SK-N-MC (cell line): Measurements from ENCODE around the gene RAET1E.

Source experiments
- EZH2 ChIP-seq: fragments of 200-600 bp; sonication (generic); IDR thresholded peaks from one replicate; pipeline ENCODE4 v1.6.1; 2017; ENCODE audit warnings: antibody characterized with exemption
- POLR2AphosphoS5 ChIP-seq: IDR thresholded peaks from 2 replicates; pipeline ENCODE4 v1.6.1; 2012; ENCODE audit warnings: mild to moderate bottlenecking, low read depth, low read length, borderline replicate concordance

DNA sequence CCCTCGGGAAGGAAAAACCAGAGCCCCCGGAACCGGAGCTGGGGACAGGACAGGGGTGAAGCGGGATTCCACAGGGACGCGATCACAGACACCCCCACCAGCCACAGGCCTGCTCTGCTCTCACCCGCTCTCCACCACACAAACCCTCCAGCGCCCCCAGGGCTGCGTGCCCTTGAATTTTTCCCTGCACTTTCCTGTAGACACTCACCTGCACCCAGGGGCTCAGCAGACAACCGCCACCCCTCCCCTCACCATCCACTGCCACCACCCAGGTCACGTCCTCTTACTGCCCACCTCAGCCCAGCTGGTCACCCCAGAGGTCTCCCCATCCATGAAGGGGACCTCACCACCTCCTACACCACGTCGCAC lies 44.5 kb upstream of the RAET1E start:
- TF ChIP-seq EZH2 (no peak), POLR2AphosphoS5 (no peak)
